Breast epithelium (tissue), 4 donors: ENCODE results near the gene KRT6C. TPM values are rescaled to one million over a fixed set of nuclear protein-coding genes. Genes with fewer than 3 reads are reported as not detected.

Experiments
- DNase-seq, 2 donors: peaks; one replicate each; pipeline ENCODE4 v3.0.0-alpha.2; 2019; ENCODE audit warnings: low spot score in 2 of 2
- H3K27ac ChIP-seq, 2 donors: fragments of 200-600 bp; sonication (generic) in 1 of 2; one replicate each; pipeline ENCODE4 v1.5.1; 2016 to 2019; ENCODE audit warnings: mild to moderate bottlenecking in 1 of 2
- H3K27me3 ChIP-seq, 2 donors: fragments of 200-600 bp; sonication (generic) in 1 of 2; one replicate each; pipeline versions ENCODE4 v1.5.1 to v1.6.0; 2017 to 2019; ENCODE audit warnings: control low read depth in 1 of 2, mild to moderate bottlenecking in 1 of 2
- H3K36me3 ChIP-seq: fragments of 200-600 bp; one replicate; pipeline ENCODE4 v1.5.1; 2019
- H3K4me1 ChIP-seq, 2 donors: fragments of 200-600 bp; sonication (generic); one replicate each; pipeline ENCODE4 v1.5.1; 2016 to 2019; ENCODE audit warnings: control low read depth in 1 of 2
- H3K4me3 ChIP-seq, 3 donors: fragments of 200-600 bp; sonication (generic); 1 replicate in 2 of 3; 2 replicates in 1 of 3; pipeline ENCODE4 v1.5.1; 2016 to 2019; ENCODE audit warnings: mild to moderate bottlenecking in 3 of 3, moderate library complexity in 2 of 3
- H3K9me3 ChIP-seq, 2 donors: fragments of 200-600 bp; sonication (generic) in 1 of 2; one replicate each; pipeline ENCODE4 v1.5.1; 2016 to 2019; ENCODE audit warnings: control low read depth in 1 of 2
- POLR2A ChIP-seq: fragments of 450-650 bp; IDR thresholded peaks from one replicate; pipeline ENCODE4 v1.6.1; 2016; ENCODE audit warnings: antibody characterized with exemption, mild to moderate bottlenecking, moderate library complexity
- POLR2AphosphoS5 ChIP-seq, 3 donors: sonication (generic); formaldehyde crosslinking; IDR thresholded peaks; one replicate each; pipeline ENCODE4 v1.6.1; 2017; ENCODE audit warnings: antibody characterized with exemption in 3 of 3
- intact Hi-C: fragments of 100-400 bp; cut with DNase I; formaldehyde crosslinking; loops from one replicate; pipeline ENCODE4 v1.15.1; 2023; ENCODE audit warnings: low total_unique reads
- total RNA-seq, 3 donors: library from RNA; depleted of rRNA; stranded (reverse); fragments of >200 nt; gene quantifications; one replicate each; pipeline ENCODE4 v1.1.0, GENCODE V29; 2016
- TF ChIP-seq, protein P1 (sequence below), 3 donors: fragments of 450-650 bp; IDR thresholded peaks; one replicate each; pipeline ENCODE4 v1.5.1; 2016 to 2017; ENCODE audit warnings: antibody characterized with exemption in 3 of 3, mild to moderate bottlenecking in 3 of 3, moderate library complexity in 3 of 3

The KRT6C gene
- total RNA-seq, 3 donors from 2014 or later = not detected

DNA sequence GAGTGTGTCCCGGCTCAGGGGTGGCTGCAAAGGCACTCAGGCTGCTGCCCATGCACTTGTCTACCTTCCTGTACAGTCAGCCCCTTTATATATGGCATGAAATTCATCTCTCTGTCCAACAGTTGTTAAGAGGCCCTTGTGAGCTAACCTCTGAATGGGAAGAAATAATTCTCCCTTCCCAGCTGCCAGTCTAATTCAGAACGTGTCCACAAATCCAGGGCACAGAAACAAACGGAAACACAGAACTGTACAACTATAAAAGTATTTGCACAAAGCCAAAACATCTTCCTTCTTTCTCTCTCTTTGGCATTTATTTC, 45.7 kb upstream of the KRT6C start:
- DNase-seq = no peak
- Histone ChIP-seq H3K36me3 (no peaks in the 10 kb centered on the region), H3K4me1 (peaks cover 2 to 11% of the 10 kb centered on the region in 2 donors), H3K27me3 (no peaks in the 10 kb centered on the region), H3K4me3 (peak overlapping the region in 2 of 3 donors; percentile 59 to 69), H3K9me3 (no peaks in the 10 kb centered on the region), H3K27ac (peak overlapping the region; percentile 89 to 90)
- intact Hi-C loops = no loop called here
- TF ChIP-seq, protein P1, sequence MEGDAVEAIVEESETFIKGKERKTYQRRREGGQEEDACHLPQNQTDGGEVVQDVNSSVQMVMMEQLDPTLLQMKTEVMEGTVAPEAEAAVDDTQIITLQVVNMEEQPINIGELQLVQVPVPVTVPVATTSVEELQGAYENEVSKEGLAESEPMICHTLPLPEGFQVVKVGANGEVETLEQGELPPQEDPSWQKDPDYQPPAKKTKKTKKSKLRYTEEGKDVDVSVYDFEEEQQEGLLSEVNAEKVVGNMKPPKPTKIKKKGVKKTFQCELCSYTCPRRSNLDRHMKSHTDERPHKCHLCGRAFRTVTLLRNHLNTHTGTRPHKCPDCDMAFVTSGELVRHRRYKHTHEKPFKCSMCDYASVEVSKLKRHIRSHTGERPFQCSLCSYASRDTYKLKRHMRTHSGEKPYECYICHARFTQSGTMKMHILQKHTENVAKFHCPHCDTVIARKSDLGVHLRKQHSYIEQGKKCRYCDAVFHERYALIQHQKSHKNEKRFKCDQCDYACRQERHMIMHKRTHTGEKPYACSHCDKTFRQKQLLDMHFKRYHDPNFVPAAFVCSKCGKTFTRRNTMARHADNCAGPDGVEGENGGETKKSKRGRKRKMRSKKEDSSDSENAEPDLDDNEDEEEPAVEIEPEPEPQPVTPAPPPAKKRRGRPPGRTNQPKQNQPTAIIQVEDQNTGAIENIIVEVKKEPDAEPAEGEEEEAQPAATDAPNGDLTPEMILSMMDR (IDR thresholded peaks at IDR 0.05) = no peak
- TF ChIP-seq POLR2A (no peak), POLR2AphosphoS5 (IDR thresholded peaks at IDR 0.05) (no peak)

DNA sequence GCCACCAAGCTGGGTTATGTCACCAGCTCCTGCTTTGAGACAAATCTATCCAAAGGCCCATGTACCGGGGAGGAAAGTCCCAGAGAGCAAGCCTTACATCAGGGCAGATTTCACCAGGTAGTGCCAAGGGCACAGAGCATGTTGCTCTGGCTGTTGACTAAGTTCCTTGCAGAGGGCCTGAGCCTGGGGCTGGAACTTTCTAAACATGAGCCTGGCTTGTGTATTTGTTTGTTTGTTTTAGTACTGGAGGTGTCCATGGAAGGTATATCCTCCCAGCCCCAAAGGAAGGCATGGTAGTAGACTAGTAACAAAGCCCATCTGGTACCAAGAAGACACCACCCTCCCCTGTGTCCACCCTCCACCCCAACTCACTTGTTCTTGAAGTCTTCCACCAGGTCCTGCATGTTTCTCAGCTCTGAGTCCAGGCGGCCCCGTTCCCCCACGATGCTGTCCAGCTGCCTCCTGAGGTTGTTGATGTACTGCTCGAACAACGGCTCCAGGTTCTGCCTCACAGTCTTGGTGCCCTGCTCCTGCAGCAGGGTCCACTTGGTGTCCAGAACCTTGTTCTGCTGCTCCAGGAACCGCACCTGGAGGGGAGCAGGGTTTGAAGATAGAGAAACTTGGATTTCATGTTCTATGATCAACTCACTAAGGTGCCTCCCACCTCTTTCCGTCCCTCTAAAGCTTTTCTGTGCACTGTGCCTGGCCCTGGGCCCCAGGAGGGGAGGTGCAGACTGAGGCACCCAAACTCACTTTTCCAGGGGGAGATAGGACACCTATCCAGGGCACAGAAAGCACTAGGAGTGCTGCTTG, 45.2 kb upstream of the KRT6C start:
- peak in 1 of 2 donors; percentile 17 for DNase-seq
- Histone ChIP-seq H3K9me3 (no peaks in the 10 kb centered on the region), H3K27me3 (no peaks in the 10 kb centered on the region), H3K4me1 (peaks cover 0 to 5% of the 10 kb centered on the region in 2 donors), H3K27ac (peak overlapping the region; percentile 89 to 90), H3K36me3 (no peaks in the 10 kb centered on the region), H3K4me3 (peak overlapping the region in 2 of 3 donors; percentile 59 to 69)
- TF ChIP-seq POLR2AphosphoS5 (IDR thresholded peaks at IDR 0.05) = no peak
- no peak for TF ChIP-seq POLR2A
- TF ChIP-seq, protein P1 (IDR thresholded peaks at IDR 0.05) = no peak
- intact Hi-C loops = no loop called here

DNA sequence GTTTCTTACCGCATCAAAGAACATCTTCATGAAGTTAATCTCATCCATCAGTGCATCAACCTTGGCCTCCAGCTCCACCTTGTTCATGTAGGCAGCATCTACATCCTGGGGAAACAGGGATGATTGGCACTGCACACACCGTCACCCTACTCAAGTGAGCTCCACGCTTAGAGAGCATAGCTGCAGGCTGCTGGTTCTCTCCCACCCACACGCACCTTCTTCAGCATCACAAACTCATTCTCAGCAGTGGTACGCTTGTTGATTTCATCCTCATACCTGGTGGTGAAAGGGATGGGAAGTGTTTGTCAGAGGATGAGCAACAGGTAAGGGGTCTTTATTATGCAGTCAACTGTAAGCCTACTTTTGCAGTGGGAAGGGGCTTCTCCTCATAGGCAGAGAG, 44.3 kb upstream of the KRT6C start:
- intact Hi-C loops = no loop called here
- peak in 1 of 2 donors; percentile 25 for DNase-seq
- H3K9me3 ChIP-seq = no peaks in the 10 kb centered on the region
- TF ChIP-seq POLR2AphosphoS5 (IDR thresholded peaks at IDR 0.05) (peak in 1 of 3 donors; percentile 23), POLR2A (no peak)
- H3K4me1 ChIP-seq = no peaks in the 10 kb centered on the region
- H3K4me3 ChIP-seq = peak overlapping the region in 2 of 3 donors; percentile 59 to 69
- H3K36me3 ChIP-seq = no peaks in the 10 kb centered on the region
- peak overlapping the region; percentile 89 to 90 for H3K27ac ChIP-seq
- no peaks in the 10 kb centered on the region for H3K27me3 ChIP-seq

DNA sequence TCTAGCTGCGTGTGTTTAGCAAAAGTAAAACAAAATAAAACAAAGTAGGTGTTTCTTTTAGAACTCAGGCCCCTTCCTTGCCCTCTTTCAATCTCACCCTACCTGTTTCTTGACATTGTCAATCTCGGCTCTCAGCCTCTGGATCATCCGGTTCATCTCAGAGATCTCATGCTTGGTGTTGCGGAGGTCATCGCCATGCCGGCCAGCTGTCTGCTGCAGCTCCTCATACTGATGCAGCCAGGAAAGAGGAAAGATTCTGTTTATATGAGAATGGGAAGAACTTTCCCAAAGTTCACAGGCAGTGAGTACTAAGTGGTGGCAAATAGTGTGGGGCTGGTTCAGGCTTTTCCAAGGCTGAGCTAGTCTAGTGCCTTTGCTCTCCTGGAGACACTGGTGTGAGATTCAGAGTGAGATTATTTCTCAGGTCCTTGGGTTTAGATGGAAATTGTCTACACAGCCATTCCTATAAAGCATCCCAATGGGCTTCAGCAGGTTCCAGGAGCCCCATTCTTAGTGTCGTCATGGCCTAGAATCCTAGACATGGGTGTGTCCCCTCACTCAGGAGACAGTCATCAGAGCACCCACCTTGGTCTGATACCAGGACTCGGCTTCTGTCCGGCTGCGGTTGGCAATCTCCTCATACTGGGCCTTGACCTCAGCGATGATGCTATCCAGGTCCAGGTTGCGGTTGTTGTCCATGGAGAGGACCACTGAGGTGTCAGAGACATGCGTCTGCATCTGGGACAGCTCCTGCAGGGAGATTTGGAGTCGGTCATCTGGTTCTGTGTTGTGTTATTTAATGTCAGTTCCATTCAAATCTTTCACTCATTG, 43.6 kb upstream of the KRT6C start:
- Histone ChIP-seq H3K9me3 (no peaks in the 10 kb centered on the region), H3K27ac (peak overlapping the region; percentile 40 to 71), H3K4me3 (peak overlapping the region in 2 of 3 donors; percentile 59 to 69), H3K36me3 (no peaks in the 10 kb centered on the region), H3K27me3 (no peaks in the 10 kb centered on the region), H3K4me1 (no peaks in the 10 kb centered on the region)
- TF ChIP-seq POLR2AphosphoS5 (IDR thresholded peaks at IDR 0.05) (no peak), POLR2A (no peak)
- TF ChIP-seq, protein P1 (IDR thresholded peaks at IDR 0.05) = no peak
- intact Hi-C loops = no loop called here
- DNase-seq = peak in 1 of 2 donors; percentile 17

DNA sequence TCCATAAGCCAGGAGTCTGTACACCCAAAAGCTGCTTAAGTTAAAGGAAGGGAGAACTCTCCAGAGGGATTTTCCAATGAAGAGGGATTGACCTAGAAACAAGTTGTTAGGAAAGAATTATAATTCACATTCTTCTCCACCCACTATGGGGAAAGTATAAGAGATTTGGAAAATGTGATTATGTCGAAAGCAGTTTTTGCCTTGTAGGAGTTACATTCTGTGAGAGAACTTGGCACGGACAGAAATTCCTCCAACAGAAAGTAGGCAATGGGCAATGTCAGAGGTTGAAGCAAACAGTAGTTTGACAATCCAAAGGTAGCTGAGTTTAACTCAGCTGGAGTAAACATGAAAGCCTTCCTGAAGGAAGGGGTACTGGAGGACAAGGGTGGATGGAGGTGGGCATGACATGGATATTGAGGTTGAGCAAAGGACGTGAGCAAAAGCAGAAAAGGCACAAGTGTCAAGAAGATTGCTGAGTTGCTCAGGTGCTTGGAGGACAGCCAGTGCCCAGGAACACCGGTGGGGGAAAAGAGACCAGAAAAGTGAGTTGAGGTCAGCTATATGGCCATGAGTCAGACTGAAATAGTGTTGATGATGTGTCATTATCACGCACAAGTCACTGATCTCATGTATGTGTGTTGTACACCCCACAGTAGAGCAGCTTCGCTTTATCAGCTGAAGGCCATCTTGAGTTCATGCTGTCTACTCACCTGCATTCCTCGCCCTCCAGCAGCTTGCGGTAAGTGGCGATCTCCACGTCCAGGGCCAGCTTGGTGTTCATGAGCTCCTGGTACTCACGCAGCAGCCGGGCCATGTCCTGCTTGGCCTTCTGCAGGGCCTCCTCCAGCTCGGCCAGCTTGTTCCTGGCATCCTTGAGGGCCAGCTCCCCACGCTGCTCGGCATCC, 42.6 kb upstream of the KRT6C start:
- TF ChIP-seq, protein P1 (IDR thresholded peaks at IDR 0.05) = no peak
- TF ChIP-seq POLR2A (no peak), POLR2AphosphoS5 (IDR thresholded peaks at IDR 0.05) (peak in 1 of 3 donors; percentile 43)
- H3K36me3 ChIP-seq = no peaks in the 10 kb centered on the region
- DNase-seq = peak in 1 of 2 donors; percentile 18
- intact Hi-C loops = no loop called here
- H3K9me3 ChIP-seq = no peaks in the 10 kb centered on the region
- peak overlapping the region; percentile 52 to 71 for H3K27ac ChIP-seq
- H3K27me3 ChIP-seq = no peaks in the 10 kb centered on the region
- peak overlapping the region in 2 of 3 donors; percentile 59 to 69 for H3K4me3 ChIP-seq
- H3K4me1 ChIP-seq = no peaks in the 10 kb centered on the region
